ENCODE data around the gene MGMT. TPM values are rescaled to one million over a fixed set of nuclear protein-coding genes. Genes with fewer than 3 reads are reported as not detected.

The MGMT gene
- total and polyA plus RNA-seq, 5 donors from 2014 or later: 18.7 to 48.0 (median 35.2) TPM

DNA sequence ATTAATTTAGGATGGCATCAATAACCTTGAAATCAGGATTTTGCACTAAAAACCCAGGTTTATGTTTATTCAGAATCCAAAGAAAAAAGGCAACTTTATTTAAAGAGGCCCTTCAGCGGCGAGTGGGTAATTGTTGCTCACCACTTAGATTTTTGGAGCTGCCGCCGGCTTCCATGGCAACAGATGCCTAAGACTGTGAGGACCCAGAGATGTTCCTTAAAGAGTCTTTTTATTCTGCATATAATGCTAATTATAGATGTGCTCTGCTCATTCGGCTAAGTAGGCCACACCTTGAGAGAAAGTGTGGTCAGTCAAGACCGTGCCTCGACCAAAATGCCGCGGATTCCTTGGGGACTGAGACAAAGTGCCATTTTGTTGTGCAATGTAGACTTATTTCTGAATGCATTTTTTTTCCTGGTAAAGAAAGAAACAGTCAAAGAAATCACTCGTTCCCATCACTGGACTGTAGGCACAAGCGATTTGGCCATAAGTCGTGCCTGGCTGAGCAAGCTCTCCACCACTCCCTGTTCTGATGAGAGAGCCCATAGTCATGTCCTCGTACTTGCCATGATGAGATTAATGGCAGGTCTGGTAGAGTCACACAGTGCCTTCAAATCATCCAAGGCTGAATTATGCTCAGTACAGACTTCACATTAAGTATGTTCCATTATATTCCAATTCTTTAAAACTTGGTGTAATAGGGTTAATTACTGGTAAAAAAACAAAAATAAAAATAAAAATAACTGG, 21.4 kb upstream of the MGMT start:
- Mint-ChIP-seq H3K27ac (no peak overlapping the region), H3K4me1 (no peaks in the 10 kb centered on the region), H3K9me3 (peaks cover 0 to 4% (median 0%) of the 10 kb centered on the region in 7 donors), H3K4me3 (no peak overlapping the region), H3K36me3 (no peaks in the 10 kb centered on the region), H3K27me3 (peaks cover 14% of the 10 kb centered on the region)
- Histone ChIP-seq H3K4me3 (ENCODE audit: low read depth, low read length) (no peak overlapping the region), H3K27ac (ENCODE audit: insufficient read depth, low read length, poor library complexity, severe bottlenecking) (no peak overlapping the region), H3K27me3 (ENCODE audit: control insufficient read depth, insufficient read depth, low read length) (no peaks in the 10 kb centered on the region), H3K9me3 (ENCODE audit: control insufficient read depth in 2 of 2, low read length in 2 of 2) (no peaks in the 10 kb centered on the region), H3K36me3 (ENCODE audit: control insufficient read depth, insufficient read depth, low read length) (no peaks in the 10 kb centered on the region), H3K4me1 (ENCODE audit: control insufficient read depth, insufficient read depth, low read length, poor library complexity, severe bottlenecking) (no peaks in the 10 kb centered on the region)
- no peak for DNase-seq
- ATAC-seq (ENCODE audit: low read depth in 2 of 2): no peak

GRCh38 chr10:129446183-129446581, 20.9 kb upstream of the MGMT start:
- H3K9me3 Mint-ChIP-seq: peaks cover 0 to 4% (median 0%) of the 10 kb centered on the region in 7 donors
- no peaks in the 10 kb centered on the region for H3K36me3 Mint-ChIP-seq
- peaks cover 14% of the 10 kb centered on the region for H3K27me3 Mint-ChIP-seq
- DNase-seq (no peak), ATAC-seq (ENCODE audit: low read depth in 2 of 2) (no peak)
- Histone ChIP-seq H3K4me3 (ENCODE audit: low read depth, low read length) (no peak overlapping the region), H3K27me3 (ENCODE audit: control insufficient read depth, insufficient read depth, low read length) (no peaks in the 10 kb centered on the region), H3K4me1 (ENCODE audit: control insufficient read depth, insufficient read depth, low read length, poor library complexity, severe bottlenecking) (no peaks in the 10 kb centered on the region), H3K27ac (ENCODE audit: insufficient read depth, low read length, poor library complexity, severe bottlenecking) (no peak overlapping the region), H3K9me3 (ENCODE audit: control insufficient read depth in 2 of 2, low read length in 2 of 2) (no peaks in the 10 kb centered on the region), H3K36me3 (ENCODE audit: control insufficient read depth, insufficient read depth, low read length) (no peaks in the 10 kb centered on the region)
- H3K4me1 Mint-ChIP-seq: no peaks in the 10 kb centered on the region
- no peak overlapping the region for H3K27ac Mint-ChIP-seq
- H3K4me3 Mint-ChIP-seq: no peak overlapping the region

DNA sequence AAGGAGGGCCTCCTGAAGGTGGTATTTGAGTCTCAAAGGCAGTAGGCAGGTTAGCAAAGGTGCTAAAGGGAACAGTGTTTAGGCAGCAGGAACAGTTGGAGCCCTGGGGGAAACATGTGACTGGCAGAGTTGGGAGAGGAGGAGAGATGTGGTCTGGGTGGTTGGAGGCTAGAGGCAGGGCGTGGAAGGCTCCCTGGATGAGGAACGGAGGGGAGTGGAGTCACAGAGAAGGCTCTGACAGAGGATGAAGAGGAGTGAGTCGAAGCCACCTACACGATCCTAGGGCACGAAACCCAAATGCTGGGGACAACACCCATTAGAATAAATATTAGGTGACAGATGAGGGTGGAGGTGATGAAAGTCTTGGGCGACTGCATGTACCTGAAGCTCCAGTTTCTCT, 19.6 kb upstream of the MGMT start:
- Mint-ChIP-seq H3K27me3 (peaks cover 14% of the 10 kb centered on the region), H3K36me3 (no peaks in the 10 kb centered on the region), H3K4me3 (no peak overlapping the region), H3K27ac (no peak overlapping the region), H3K9me3 (peaks cover 0 to 4% (median 0%) of the 10 kb centered on the region in 7 donors), H3K4me1 (no peaks in the 10 kb centered on the region)
- DNase-seq: no peak
- Histone ChIP-seq H3K27ac (ENCODE audit: insufficient read depth, low read length, poor library complexity, severe bottlenecking) (no peak overlapping the region), H3K4me1 (ENCODE audit: control insufficient read depth, insufficient read depth, low read length, poor library complexity, severe bottlenecking) (no peaks in the 10 kb centered on the region), H3K36me3 (ENCODE audit: control insufficient read depth, insufficient read depth, low read length) (no peaks in the 10 kb centered on the region), H3K9me3 (ENCODE audit: control insufficient read depth in 2 of 2, low read length in 2 of 2) (peaks cover 0 to under 1% of the 10 kb centered on the region in 2 experiments), H3K4me3 (ENCODE audit: low read depth, low read length) (no peak overlapping the region), H3K27me3 (ENCODE audit: control insufficient read depth, insufficient read depth, low read length) (peaks cover 2% of the 10 kb centered on the region)
- no peak for ATAC-seq (ENCODE audit: low read depth in 2 of 2)

- no peak overlapping the region for H3K4me3 Mint-ChIP-seq
- H3K9me3 ChIP-seq (ENCODE audit: control insufficient read depth in 2 of 2, low read length in 2 of 2): peaks cover 0 to 3% of the 10 kb centered on the region in 2 experiments
- H3K27me3 ChIP-seq (ENCODE audit: control insufficient read depth, insufficient read depth, low read length): peaks cover 2% of the 10 kb centered on the region
- DNase-seq (no peak), ATAC-seq (ENCODE audit: low read depth in 2 of 2) (no peak)
- H3K9me3 Mint-ChIP-seq: peaks cover 0 to 4% (median 0%) of the 10 kb centered on the region in 7 donors
- H3K36me3 Mint-ChIP-seq: no peaks in the 10 kb centered on the region
- H3K4me3 ChIP-seq (ENCODE audit: low read depth, low read length): no peak overlapping the region
- no peaks in the 10 kb centered on the region for H3K4me1 ChIP-seq (ENCODE audit: control insufficient read depth, insufficient read depth, low read length, poor library complexity, severe bottlenecking)
- H3K4me1 Mint-ChIP-seq: no peaks in the 10 kb centered on the region
- no peak overlapping the region for H3K27ac ChIP-seq (ENCODE audit: insufficient read depth, low read length, poor library complexity, severe bottlenecking)
- peaks cover 14% of the 10 kb centered on the region for H3K27me3 Mint-ChIP-seq
- H3K27ac Mint-ChIP-seq: no peak overlapping the region
- H3K36me3 ChIP-seq (ENCODE audit: control insufficient read depth, insufficient read depth, low read length): no peaks in the 10 kb centered on the region
These were observed 19.0 kb upstream of the MGMT start for GRCh38 chr10:129448086-129448485.

- peaks cover 0 to 4% (median 0%) of the 10 kb centered on the region in 7 donors for H3K9me3 Mint-ChIP-seq
- H3K27me3 Mint-ChIP-seq: peaks cover 14% of the 10 kb centered on the region
- H3K4me1 Mint-ChIP-seq: no peaks in the 10 kb centered on the region
- H3K36me3 Mint-ChIP-seq: no peaks in the 10 kb centered on the region
- H3K4me1 ChIP-seq (ENCODE audit: control insufficient read depth, insufficient read depth, low read length, poor library complexity, severe bottlenecking): no peaks in the 10 kb centered on the region
- DNase-seq: no peak
- no peak overlapping the region for H3K27ac ChIP-seq (ENCODE audit: insufficient read depth, low read length, poor library complexity, severe bottlenecking)
- H3K9me3 ChIP-seq (ENCODE audit: control insufficient read depth in 2 of 2, low read length in 2 of 2): peaks cover 0 to 3% of the 10 kb centered on the region in 2 experiments
- no peak overlapping the region for H3K4me3 ChIP-seq (ENCODE audit: low read depth, low read length)
- no peak for ATAC-seq (ENCODE audit: low read depth in 2 of 2)
- no peak overlapping the region for H3K4me3 Mint-ChIP-seq
- H3K27ac Mint-ChIP-seq: no peak overlapping the region
- peaks cover 2% of the 10 kb centered on the region for H3K27me3 ChIP-seq (ENCODE audit: control insufficient read depth, insufficient read depth, low read length)
- H3K36me3 ChIP-seq (ENCODE audit: control insufficient read depth, insufficient read depth, low read length): no peaks in the 10 kb centered on the region
These were observed 18.5 kb upstream of the MGMT start for GRCh38 chr10:129448539-129448938.

GRCh38 chr10:129449893-129450292, 17.1 kb upstream of the MGMT start:
- no peak overlapping the region for H3K27ac Mint-ChIP-seq
- H3K9me3 ChIP-seq (ENCODE audit: control insufficient read depth in 2 of 2, low read length in 2 of 2): peaks cover 0 to 3% of the 10 kb centered on the region in 2 experiments
- no peak overlapping the region for H3K4me3 ChIP-seq (ENCODE audit: low read depth, low read length)
- H3K36me3 ChIP-seq (ENCODE audit: control insufficient read depth, insufficient read depth, low read length): no peaks in the 10 kb centered on the region
- no peak overlapping the region for H3K27ac ChIP-seq (ENCODE audit: insufficient read depth, low read length, poor library complexity, severe bottlenecking)
- no peaks in the 10 kb centered on the region for H3K36me3 Mint-ChIP-seq
- DNase-seq (no peak), ATAC-seq (ENCODE audit: low read depth in 2 of 2) (no peak)
- no peaks in the 10 kb centered on the region for H3K4me1 Mint-ChIP-seq
- H3K4me1 ChIP-seq (ENCODE audit: control insufficient read depth, insufficient read depth, low read length, poor library complexity, severe bottlenecking): no peaks in the 10 kb centered on the region
- H3K27me3 Mint-ChIP-seq: peaks cover 14% of the 10 kb centered on the region
- no peak overlapping the region for H3K4me3 Mint-ChIP-seq
- peaks cover 0 to 4% (median 0%) of the 10 kb centered on the region in 7 donors for H3K9me3 Mint-ChIP-seq
- H3K27me3 ChIP-seq (ENCODE audit: control insufficient read depth, insufficient read depth, low read length): peaks cover 2% of the 10 kb centered on the region

DNA sequence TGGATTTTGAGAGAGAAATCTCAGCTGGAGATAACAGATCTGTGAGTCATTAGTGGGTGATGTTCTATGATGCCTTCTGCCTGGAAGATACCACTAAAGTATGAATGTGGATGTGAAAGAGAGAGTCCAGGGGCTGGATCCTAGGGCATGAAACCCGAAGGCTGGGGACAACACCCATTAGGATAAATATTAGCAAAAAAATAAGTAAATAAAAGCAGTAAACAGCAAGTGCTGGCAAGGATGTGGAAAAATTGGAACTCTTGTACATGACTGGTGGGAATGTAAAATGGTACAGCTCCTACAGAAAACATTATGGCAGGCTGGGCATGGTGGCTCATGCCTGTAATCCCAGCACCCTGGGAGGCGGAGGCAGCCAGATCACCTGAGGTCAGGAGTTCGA, 16.6 kb upstream of the MGMT start:
- H3K4me1 ChIP-seq (ENCODE audit: control insufficient read depth, insufficient read depth, low read length, poor library complexity, severe bottlenecking): no peaks in the 10 kb centered on the region
- H3K27ac ChIP-seq (ENCODE audit: insufficient read depth, low read length, poor library complexity, severe bottlenecking): no peak overlapping the region
- no peak overlapping the region for H3K4me3 Mint-ChIP-seq
- H3K9me3 Mint-ChIP-seq: peaks cover 0 to 4% (median 0%) of the 10 kb centered on the region in 7 donors
- no peaks in the 10 kb centered on the region for H3K4me1 Mint-ChIP-seq
- no peak overlapping the region for H3K4me3 ChIP-seq (ENCODE audit: low read depth, low read length)
- ATAC-seq (ENCODE audit: low read depth in 2 of 2): no peak
- peaks cover 16% of the 10 kb centered on the region for H3K27me3 Mint-ChIP-seq
- H3K9me3 ChIP-seq (ENCODE audit: control insufficient read depth in 2 of 2, low read length in 2 of 2): peaks cover 0 to 3% of the 10 kb centered on the region in 2 experiments
- H3K36me3 ChIP-seq (ENCODE audit: control insufficient read depth, insufficient read depth, low read length): no peaks in the 10 kb centered on the region
- H3K36me3 Mint-ChIP-seq: no peaks in the 10 kb centered on the region
- DNase-seq: no peak
- peaks cover 2% of the 10 kb centered on the region for H3K27me3 ChIP-seq (ENCODE audit: control insufficient read depth, insufficient read depth, low read length)
- H3K27ac Mint-ChIP-seq: no peak overlapping the region

- Histone ChIP-seq H3K36me3 (ENCODE audit: control insufficient read depth, insufficient read depth, low read length) (no peaks in the 10 kb centered on the region), H3K4me3 (ENCODE audit: low read depth, low read length) (no peak overlapping the region), H3K9me3 (ENCODE audit: control insufficient read depth in 2 of 2, low read length in 2 of 2) (peaks cover 0 to 3% of the 10 kb centered on the region in 2 experiments), H3K27ac (ENCODE audit: insufficient read depth, low read length, poor library complexity, severe bottlenecking) (no peak overlapping the region), H3K27me3 (ENCODE audit: control insufficient read depth, insufficient read depth, low read length) (peaks cover 8% of the 10 kb centered on the region), H3K4me1 (ENCODE audit: control insufficient read depth, insufficient read depth, low read length, poor library complexity, severe bottlenecking) (no peaks in the 10 kb centered on the region)
- Mint-ChIP-seq H3K36me3 (no peaks in the 10 kb centered on the region), H3K9me3 (no peaks in the 10 kb centered on the region), H3K4me1 (no peaks in the 10 kb centered on the region), H3K27ac (no peak overlapping the region), H3K4me3 (no peak overlapping the region), H3K27me3 (peaks cover 34% of the 10 kb centered on the region)
- ATAC-seq (ENCODE audit: low read depth in 2 of 2): no peak
- DNase-seq: no peak
These were observed 11.4 kb upstream of the MGMT start for GRCh38 chr10:129455625-129456024.
